ENCODE data around the gene XRCC4.
A peak's percentile ranks its signal among the peaks of the same experiment; 100 is the strongest.

Gene XRCC4

DNA sequence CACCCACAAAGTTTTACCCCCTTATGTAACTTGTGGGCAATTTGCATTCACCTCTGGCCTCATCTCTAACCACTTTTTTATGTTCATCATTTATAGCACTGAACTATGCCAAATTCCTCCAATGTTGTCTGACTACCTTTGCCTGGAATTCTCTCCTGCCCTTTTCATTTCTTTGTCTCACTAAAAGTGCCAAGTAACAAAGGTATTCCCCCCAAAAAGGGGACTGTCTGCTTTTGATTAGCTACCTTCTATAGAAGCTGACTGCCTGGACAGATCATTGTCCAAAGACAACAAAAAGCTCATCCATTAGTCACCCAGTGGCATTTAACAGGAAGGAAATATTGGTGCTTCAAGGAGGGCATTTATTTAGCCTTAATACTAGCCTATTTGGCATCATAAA, 204.3 kb downstream of the XRCC4 start:
- DNase-seq = no peak

DNA sequence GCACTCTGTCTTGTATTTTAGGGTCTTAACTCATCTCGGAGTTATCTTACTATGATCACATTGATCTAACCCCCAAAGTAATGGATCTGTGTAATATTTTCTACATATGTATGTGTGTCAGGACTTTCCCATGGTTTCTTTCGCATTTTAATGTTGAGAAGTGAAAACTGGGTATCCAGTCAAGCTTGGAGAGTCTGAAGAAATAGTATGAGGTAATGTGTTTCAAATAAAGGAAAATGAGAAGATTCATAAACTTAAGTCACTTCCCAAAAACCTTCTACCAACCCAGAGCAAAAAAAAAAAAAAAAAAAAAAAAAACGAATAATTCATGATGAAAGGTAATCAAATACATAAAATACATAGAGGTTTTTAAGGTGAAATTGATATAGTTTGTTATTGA, 206.4 kb downstream of the XRCC4 start:
- no peak for DNase-seq

DNA sequence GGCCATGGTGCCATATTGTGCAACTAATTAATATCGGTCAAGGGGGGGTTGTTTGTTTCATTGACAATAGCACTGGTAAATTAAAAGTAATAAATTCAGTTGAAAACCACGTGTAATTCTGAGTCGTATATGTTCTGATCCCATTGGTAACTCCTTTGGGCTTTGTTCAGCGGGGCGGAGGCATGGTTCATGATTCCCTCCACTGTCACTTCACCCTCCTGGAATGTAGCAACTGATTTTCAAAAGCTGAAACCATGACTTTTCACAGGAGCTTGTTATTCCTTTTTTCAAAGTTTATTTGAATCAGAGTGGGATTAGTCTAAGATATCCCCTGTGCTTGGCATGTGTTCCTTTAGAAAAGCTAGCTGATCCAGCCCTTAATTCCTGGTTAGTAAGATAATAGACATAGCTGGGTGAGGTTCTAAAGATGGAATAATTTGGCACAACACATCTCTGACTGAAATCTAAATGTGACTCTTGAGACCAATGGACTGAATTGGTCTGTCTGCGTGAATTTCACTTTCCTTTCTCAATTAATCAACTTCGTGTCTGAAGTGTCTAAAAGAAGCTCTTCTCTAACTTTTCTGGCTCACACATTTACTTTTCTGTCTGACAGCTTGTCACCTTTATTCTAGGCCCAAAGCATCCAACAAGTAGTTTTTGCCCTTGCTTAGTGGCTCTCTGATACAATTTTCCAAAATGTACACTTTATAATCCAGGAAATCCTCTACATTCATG, 208.5 kb downstream of the XRCC4 start:
- no peak for DNase-seq

DNA sequence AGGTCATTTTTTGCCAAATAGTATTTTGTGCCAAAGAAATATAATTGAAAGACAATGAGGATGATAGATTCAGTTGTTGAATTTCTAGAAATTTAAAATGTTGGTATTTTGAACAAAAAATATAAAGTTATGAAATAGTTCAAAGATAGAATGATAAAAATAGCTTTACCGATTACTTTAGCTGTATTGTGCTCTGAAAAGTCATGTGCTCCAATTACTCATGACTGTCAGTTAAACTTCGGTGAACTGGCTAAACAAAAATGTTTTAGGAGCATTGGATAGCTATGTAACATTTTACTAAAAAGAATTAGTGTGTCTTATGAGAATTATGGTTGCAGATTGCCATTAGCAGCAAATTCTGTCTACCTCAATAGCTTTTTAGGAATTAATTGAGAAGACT, 216.9 kb downstream of the XRCC4 start:
- no peak for DNase-seq

DNA sequence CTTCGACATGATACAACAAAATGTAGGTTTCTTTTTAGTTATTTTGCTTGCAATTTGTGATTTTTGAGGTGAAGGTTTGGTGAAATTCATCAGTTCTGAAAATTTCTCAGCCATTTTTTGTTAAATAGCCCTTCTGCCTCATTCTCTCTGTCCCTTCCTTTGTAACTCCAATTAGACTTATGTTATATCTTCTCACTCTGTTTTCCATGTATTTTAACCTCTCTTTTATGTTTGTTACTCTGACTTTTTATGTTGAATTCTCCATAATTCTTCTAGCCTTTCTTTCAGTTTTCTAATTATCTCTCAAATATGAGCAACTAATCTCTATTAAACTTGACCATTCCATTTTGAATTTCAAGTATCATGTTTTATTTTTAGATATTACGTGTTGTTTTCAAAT, 222.0 kb downstream of the XRCC4 start:
- no peak for DNase-seq

DNA sequence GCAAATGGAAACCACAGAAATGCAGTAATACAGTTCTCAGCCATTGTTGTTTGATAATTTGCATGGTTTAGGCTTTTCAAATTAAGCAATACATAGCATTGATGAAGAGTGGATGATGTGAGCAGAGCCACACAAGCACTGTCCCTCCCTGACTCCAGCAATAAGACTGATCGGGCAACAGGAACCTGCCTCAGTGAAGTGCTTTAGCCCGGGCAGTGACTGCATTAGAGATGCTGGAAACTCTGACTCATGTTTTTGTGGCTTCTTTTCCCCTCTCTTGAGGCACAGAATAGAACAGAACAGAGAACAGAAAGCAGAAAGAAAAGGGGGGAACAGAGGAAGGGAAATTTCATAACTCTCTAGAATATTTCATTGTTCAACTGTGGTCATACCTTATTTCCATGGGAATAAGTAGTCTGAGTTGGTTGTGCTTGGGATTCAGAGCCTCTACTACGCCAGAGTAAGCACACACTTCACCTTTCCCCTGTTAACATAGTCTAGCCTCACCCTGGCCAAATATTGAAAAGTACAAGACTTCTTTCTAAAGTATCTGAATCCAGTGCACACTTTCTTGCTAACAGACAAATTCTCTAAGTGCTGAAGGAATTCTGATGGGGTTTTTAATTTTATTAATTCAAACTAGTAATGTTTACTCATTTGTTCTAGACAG, 229.4 kb downstream of the XRCC4 start:
- DNase-seq = no peak

DNA sequence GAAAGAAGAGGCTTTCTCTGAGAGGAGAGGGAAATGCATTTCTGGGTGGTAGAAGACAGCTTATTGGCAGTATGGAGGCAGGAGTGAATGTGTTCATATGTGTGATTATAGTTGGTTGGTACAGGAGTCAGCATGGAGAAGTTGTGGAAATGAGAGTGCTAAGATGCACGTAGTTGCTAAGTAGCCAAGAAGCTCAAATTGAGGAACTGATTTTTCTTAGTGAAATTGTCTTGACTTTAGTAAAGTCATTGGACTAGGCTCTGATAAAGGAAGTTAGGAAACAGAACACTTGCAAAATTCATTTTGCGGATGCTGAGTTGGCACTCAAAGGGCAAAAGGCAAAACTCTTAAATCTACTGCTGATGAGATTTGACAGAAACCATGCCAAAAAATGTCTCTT, 235.3 kb downstream of the XRCC4 start:
- DNase-seq = no peak

DNA sequence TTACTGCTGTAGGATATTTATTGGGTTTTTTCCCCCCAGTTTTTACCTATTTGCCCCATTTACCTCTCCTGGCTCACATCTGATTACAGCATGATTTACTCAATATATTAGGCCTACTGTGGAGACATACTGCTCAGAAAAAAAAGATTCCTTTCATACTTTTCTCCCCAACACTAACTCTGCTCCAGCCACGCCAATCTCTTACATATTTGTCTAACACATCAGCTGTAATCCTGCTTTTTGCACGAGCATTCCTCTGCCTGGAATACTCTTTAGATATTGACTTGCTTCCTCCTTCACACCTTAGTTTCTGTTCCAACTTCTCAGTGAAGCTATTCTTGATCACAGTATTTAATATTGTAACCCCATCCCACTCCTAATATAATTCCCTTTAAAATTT, 236.1 kb downstream of the XRCC4 start:
- no peak for DNase-seq

DNA sequence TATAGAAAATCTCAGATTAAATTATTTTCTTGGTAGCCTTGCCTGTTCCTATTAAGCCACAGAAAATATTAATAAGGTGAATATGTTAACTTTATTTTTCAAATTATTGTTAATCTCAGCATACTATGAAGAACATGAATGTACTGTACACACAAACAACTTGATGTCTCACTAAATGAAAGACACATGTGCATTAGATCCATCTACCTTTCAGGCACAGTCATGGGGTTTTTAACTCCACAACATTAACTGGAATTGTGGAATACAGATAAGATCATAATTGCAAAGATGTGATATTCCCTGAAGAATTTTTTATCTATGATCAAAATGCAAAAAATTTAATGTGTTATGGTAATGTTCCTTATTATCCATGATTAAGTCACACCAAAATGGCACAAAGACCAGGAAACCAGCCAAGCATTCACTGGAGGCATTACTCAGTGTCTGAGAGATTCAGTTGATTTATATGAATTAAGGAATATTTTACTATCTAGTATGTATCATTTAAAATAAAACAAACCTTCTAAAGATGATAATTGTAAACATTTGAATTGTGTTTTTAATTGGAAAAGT, 244.2 kb downstream of the XRCC4 start:
- no peak for DNase-seq

DNA sequence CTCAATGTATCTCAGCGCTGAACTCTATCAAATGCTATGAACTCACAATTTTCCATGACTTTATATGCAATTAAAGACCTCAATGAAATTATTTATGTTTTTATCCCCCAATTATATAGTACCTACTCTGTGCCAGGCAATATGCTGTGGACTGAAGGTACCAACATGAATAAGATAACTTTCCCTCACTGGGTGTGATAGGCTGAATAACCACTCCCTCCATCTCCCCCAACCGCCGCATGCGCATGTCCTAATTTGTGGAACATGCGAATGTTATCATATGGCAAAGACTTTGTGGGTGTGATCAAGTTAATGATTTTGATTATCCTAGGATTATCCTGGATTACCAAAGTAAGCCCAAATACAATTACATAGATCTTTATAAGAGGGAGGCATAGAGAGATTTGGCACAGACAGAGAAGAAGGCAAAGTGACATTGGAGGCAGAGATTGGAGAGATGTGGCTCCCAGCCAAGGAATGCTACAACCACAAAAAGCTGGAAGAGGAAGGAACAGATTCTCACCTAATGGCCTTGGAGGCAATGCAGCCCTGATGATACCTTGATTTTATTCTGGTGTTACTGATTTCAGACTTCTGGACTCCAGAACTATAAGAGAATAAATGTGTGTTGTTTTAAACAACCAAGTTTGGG, 245.1 kb downstream of the XRCC4 start:
- DNase-seq = no peak

DNA sequence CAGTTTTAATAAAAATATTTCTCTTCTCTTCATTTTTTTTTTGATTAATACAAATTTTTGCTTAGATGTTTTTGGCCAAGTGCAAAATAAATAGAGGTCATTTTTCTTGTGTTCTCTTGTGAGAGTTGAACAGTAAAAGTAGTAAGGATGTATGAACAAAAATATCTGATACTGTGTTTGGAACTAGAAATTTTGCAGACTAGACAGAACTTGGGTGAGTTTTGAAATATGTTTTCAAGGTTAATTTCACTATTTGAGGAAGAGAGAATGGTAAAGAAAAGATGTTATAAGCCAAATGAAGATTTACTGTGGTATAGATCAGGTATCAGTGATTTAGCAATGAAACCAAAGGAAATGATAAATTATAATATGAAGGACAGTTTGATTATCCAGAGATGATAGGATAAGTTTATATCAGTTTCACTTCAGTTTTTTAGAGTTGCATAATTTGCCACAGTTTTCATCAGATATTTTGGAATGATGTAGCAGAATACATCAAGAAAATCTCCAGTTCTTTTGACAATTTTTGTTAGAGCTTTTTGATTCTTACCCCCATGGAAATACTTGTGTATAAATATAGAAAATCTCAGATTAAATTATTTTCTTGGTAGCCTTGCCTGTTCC, 246.3 kb downstream of the XRCC4 start:
- no peak for DNase-seq

DNA sequence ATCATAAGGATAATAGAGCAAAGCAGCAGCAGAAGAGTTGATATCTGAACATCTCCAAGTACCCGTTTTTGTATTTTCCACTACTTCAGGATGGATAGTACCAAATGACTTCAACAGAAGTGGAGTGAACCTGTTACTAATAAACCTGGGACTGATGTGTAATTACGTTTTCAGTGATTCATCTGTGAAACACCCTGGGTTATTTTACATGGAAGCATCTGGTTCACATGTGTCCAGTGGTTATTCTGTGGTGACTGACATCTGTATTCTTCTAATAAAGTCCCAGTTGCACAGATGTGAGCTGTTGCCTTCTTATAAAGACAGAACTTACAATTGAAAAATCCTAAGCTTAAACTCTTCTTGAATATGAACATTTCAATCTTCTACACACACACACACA, 254.5 kb downstream of the XRCC4 start:
- no peak for DNase-seq

DNA sequence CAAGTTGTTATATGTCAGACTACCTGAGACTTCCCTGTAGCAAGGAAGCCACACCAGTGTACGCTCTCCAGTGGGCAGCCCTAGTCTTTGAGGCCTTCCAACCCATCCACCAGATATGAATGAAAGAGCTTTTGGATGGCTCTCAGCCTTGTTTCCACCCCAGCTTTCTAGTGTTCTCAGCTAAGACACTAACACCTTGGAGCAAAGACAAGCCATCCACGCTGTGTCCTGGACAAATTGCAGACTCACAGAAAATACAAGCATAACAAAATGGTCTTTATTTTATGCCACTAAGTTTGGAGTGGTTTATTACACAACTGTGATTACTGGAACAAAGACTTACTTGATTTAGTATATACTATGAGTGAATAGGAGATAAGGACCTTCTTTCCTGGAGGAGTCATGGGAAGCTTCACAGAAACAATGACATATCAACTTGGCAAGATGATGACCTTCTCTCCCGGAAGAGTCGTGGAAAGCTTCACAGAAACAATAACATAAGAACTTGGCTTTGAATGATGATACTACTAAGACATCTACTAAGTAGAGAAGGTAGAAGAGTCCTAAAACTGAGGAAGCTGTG, 260.2 kb downstream of the XRCC4 start:
- DNase-seq = no peak

DNA sequence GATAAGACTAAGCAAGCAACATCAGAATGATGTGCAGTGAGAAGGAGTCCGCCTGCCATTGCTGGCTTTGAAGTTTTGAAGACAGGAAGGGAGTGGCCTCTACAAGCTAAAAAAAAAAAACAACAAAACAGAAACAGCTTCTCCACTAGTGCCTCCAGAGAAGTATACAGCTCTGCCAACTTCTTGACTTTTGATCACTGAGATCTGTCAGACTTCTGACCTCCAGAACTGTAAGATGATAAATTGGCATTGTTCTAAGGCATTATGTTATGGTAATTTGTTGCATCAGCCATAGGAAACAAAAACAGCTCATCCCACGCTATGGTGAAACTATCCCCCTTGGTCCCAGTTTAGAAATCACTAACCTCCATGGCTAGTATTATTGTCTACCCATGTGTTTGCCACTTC, 263.2 kb downstream of the XRCC4 start:
- DNase-seq = no peak

DNA sequence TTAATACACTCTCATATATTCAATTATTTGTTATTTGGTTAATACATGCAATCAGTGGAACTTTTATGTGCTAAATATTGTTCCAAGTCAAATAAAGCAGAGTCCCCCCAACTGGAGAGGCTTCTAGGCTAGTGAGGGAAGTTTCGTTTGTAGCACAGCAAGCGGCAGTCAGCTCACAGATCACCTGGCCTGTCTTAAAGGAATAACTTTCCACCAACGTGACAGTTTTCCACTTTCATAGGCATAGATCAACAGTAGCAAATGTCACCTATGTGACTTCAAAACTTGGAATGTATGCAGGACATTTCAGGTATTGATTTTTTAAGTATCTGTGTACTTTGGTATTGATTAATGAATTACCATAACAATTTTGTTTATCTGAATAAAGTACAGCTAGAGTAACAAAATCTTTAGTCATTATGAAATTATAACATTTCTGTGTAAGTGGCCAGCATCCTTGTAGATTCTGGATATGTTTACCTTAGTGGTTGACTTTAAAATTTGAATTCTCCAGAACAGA, 264.5 kb downstream of the XRCC4 start:
- DNase-seq = no peak

DNA sequence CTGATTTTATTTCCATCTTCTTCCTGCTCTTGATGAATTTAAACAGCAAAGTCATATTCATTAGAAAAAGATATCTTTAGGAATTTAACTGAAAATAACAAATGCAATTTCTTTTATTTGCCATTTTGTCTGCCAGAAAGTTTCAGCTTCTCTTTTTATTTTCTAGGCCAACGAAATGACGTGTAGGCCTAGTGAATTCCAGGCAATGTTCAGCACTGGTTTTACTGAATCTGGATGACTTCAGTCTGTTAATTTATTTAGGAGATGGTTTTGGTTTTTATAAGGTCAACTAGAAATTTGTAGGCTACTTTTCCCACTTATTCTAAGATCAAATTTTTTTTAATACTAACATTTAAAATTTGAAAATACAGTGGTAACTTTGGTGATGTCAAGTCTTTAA, 265.1 kb downstream of the XRCC4 start:
- DNase-seq = no peak

DNA sequence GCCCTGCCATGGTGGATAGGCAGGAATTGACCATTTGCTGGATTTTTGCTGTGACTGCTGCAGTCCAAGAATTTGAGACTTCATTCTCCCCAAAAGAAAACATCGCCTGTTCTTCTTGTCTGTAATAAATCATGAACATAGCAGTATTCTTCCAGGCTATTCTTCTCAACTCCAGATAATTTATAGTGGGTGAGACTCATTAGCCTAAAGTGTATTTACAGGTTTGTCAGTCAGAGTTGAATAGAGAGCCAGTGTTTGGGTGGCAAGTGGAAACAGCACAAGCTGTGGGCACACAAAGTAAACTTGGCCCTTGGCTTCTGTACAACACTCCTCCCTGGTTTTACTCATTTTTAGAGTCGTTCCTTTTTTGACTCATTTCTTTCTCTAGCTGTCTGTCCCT, 266.0 kb downstream of the XRCC4 start:
- peak; percentile 11 for DNase-seq

DNA sequence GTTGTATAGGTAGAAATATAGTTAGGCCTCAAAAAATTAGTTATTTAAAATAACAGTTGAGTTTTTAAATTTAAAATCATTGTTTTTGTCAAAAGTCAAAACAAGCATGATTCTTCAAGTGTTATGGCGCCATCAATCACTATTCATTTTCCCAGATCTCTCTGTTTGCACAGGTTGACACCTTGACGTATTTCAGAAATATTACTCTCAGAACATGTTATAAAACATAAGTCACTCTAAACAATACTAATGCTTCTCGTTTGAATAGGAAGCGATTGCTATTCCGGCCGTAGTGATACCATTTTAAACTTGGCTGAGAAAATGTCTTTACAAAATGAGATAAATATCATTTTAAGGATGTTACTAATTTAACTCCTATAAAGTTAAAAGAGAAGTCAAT, 268.1 kb downstream of the XRCC4 start:
- DNase-seq = no peak

DNA sequence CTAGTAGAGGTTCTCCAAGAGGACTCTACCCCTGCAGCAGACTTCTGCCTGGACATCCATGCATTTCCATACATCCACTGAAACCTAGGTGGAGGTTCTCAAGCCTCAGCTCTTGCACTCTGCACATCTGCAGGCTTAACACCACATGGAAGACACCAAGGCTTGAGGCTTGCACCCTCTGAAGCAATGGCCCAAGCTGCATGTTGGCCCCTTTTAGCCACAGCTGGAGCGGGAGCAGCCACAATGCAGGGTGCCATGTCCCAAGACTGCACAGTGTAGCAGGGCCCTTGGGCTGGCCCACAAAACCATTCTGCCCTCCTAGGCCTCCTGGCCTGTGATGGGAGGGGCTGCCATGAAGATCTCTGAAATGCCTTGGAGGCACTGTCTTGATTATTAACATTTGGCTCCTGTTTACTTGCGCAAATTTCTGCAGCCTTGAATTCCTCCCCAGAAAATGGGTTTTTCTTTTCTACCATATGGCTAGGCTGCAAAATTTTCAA, 271.0 kb downstream of the XRCC4 start:
- no peak for DNase-seq

DNA sequence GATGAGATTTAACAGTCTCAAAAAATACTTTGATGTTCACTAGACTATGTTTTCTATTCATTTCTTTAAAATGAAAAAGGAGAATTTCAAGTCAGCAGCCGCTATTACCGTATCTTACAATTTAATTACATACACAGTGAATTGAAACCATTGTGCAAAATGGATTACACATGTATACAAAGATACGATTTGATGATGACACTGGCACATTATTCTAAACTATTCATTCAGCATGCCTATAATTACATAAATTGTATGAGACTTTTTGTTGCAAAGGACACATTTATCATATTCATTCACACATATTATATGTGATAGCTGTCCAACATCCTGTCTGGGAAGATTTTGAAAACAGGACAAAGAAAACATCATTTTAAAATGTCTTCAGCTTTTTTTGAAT, 275.9 kb downstream of the XRCC4 start:
- DNase-seq = no peak

DNA sequence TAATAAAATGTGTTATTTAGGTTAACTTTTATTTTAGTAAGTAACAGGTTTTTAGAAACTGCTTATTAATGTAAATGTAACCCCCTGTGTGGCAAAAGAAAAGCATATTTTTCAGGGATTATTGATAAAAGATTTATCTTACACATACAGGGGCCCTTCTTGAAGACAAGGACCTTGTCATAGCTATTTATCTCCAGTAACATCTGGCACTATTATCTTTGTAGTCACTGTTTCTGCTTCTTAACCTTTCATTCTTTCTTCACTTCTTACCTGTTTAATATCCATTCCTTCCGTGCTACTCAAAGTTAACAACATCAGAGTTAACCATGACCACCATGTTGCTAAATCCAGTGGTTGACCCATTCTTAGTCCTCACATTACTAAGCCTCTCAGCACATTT, 276.4 kb downstream of the XRCC4 start:
- no peak for DNase-seq

DNA sequence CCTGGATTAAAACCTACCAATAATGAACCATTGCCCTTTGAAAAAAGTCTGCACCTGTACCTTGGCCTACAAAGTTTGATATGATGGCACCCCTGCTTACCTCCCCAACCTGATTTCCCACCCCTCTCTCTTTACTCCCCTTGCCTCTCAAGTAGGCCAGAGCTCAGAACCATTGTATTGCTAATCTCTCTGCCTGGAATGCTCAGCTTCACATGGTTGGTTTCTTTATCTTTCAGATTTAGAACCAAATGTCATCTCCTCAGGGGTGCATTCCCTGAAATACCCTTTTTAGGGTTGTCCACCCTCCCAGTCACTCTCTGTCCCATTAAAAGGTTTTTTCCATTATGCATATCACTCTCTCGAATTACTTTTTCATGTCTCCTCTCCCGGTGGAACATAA, 277.6 kb downstream of the XRCC4 start:
- DNase-seq = no peak

Measured in NCI-H748 treated with DMSO at 0.1 percent for 48 hours (cell line).